Trophoblast cell (in vitro differentiated cells and primary cell): ENCODE results near the gene RGS16.

Source experiments
- DNase-seq, 2 donors: peaks; one replicate each; pipeline ENCODE4 v3.0.0-alpha.2; 2016
- H2AFZ ChIP-seq: 2 replicates; pipeline ENCODE4 v1.6.1; 2013; ENCODE audit warnings: low read length, moderate library complexity, mild to moderate bottlenecking; ENCODE audit not compliant: insufficient read depth, poor library complexity
- H2AK5ac ChIP-seq: 2 replicates; pipeline ENCODE4 v1.6.1; 2013; ENCODE audit warnings: mild to moderate bottlenecking, low read length
- H2BK120ac ChIP-seq: 2 replicates; pipeline ENCODE4 v1.6.1; 2013; ENCODE audit warnings: low read length, mild to moderate bottlenecking, moderate library complexity; ENCODE audit not compliant: insufficient read depth, poor library complexity
- H2BK12ac ChIP-seq: 2 replicates; pipeline ENCODE4 v1.6.1; 2013; ENCODE audit warnings: mild to moderate bottlenecking, low read length, moderate library complexity
- H2BK5ac ChIP-seq: 2 replicates; pipeline ENCODE4 v1.6.1; 2013; ENCODE audit warnings: low read length, low read depth, moderate library complexity, mild to moderate bottlenecking; ENCODE audit not compliant: poor library complexity
- H3K14ac ChIP-seq: 2 replicates; pipeline ENCODE4 v1.6.1; 2013; ENCODE audit warnings: mild to moderate bottlenecking, low read length
- H3K18ac ChIP-seq: 2 replicates; pipeline ENCODE4 v1.6.1; 2013; ENCODE audit warnings: mild to moderate bottlenecking, low read length
- H3K23ac ChIP-seq: 2 replicates; pipeline ENCODE4 v1.6.1; 2013; ENCODE audit warnings: low read length
- H3K27ac ChIP-seq: 2 replicates; pipeline ENCODE4 v1.5.1; 2013; ENCODE audit warnings: low read depth, mild to moderate bottlenecking, inconsistent platforms, low read length, moderate library complexity
- H3K27me3 ChIP-seq: 2 replicates; pipeline ENCODE4 v1.6.1; 2013; ENCODE audit warnings: inconsistent platforms, mild to moderate bottlenecking, low read length, moderate library complexity; ENCODE audit not compliant: insufficient read depth
- H3K36me3 ChIP-seq, 2 experiments: 1 replicate in 1 of 2; 2 replicates in 1 of 2; pipeline ENCODE4 v1.6.1; 2013; ENCODE audit warnings: low read length in 2 of 2, mild to moderate bottlenecking in 2 of 2, moderate library complexity in 1 of 2; ENCODE audit not compliant: insufficient read depth in 2 of 2, control insufficient read depth in 1 of 2
- H3K4ac ChIP-seq: 2 replicates; pipeline ENCODE4 v1.6.1; 2013; ENCODE audit warnings: low read depth, mild to moderate bottlenecking, low read length, moderate library complexity
- H3K4me1 ChIP-seq, 2 experiments: 1 replicate in 1 of 2; 2 replicates in 1 of 2; pipeline ENCODE4 v1.6.1; 2013; ENCODE audit warnings: low read length in 2 of 2, mild to moderate bottlenecking in 2 of 2, moderate library complexity in 1 of 2; ENCODE audit not compliant: insufficient read depth in 2 of 2, control insufficient read depth in 1 of 2
- H3K4me2 ChIP-seq: 2 replicates; pipeline ENCODE4 v1.6.1; 2013; ENCODE audit warnings: inconsistent platforms, mild to moderate bottlenecking, low read length, moderate library complexity
- H3K4me3 ChIP-seq: 2 replicates; pipeline ENCODE4 v1.5.1; 2013; ENCODE audit warnings: mild to moderate bottlenecking, low read depth, low read length, inconsistent platforms
- H3K79me1 ChIP-seq: one replicate; pipeline ENCODE4 v1.6.1; 2013; ENCODE audit warnings: low read length
- H3K79me2 ChIP-seq: 2 replicates; pipeline ENCODE4 v1.6.1; 2013; ENCODE audit warnings: low read length, mild to moderate bottlenecking; ENCODE audit not compliant: control insufficient read depth, insufficient read depth, poor library complexity
- H3K9ac ChIP-seq: 2 replicates; pipeline ENCODE4 v1.6.1; 2013; ENCODE audit warnings: mild to moderate bottlenecking, low read length
- H3K9me3 ChIP-seq: 2 replicates; pipeline ENCODE4 v1.6.1; 2013; ENCODE audit warnings: low read depth, mild to moderate bottlenecking, control low read depth, inconsistent platforms, low read length; ENCODE audit not compliant: insufficient read depth
- H4K12ac ChIP-seq: 2 replicates; pipeline ENCODE4 v1.6.1; 2013; ENCODE audit warnings: low read depth, mild to moderate bottlenecking, low read length, moderate library complexity
- H4K8ac ChIP-seq: 2 replicates; pipeline ENCODE4 v1.6.1; 2013; ENCODE audit warnings: low read depth, mild to moderate bottlenecking, low read length, moderate library complexity
- H4K91ac ChIP-seq: one replicate; pipeline ENCODE4 v1.6.1; 2013; ENCODE audit warnings: low read depth, mild to moderate bottlenecking, low read length, moderate library complexity
- WGBS: extraction: QIAGEN DNeasy Blood & Tissue Kit; methylation state at CpG from one replicate; pipeline ENCODE4 v1.1.7; 2013; ENCODE audit warnings: missing lambda C conversion rate; ENCODE audit not compliant: insufficient read length, insufficient coverage; ENCODE audit errors: extremely low coverage; 5-methylcytosine and 5-hydroxymethylcytosine counted together

The RGS16 gene

DNA sequence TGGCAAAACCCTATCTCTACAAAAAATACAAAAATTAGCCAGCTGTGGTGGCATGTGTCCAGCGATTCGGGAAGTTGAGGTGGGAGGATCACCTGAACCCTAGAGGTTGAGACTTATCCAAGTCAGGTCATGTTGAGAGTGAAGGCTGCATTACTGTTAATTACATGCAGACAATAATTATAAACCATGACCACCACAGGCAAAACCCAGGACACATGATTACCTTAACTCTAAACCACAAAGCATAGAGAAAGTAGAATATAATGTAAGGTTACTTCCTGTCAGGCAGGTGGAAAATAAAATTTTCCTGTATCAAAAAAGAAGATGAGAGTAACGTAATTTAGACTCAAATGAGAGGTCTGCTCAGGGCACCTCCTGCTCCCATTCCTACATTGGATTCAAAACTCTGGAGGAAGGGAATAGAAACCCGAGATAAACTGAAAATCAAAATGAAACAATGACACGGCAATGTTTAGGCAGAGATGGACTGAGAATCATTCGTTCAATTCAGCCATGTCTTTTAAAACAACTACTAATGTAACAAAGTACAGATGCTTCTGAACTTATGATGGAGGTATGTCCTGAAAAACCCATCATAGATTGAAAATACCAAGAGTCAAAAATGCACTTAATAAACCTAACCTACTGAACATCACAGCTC, 46.6 kb upstream of the RGS16 start:
- Histone ChIP-seq H2BK5ac (no peak overlapping the region), H3K4me1 (no peaks in the 10 kb centered on the region), H3K79me2 (no peaks in the 10 kb centered on the region), H3K9me3 (no peaks in the 10 kb centered on the region), H3K27me3 (no peaks in the 10 kb centered on the region), H3K23ac (no peak overlapping the region), H2AK5ac (no peak overlapping the region), H3K18ac (no peak overlapping the region), H4K91ac (no peak overlapping the region), H4K12ac (no peak overlapping the region), H2BK120ac (no peak overlapping the region), H3K9ac (no peak overlapping the region), H3K4me3 (no peak overlapping the region), H4K8ac (no peak overlapping the region), H3K4me2 (no peak overlapping the region), H3K36me3 (no peaks in the 10 kb centered on the region), H3K79me1 (peaks cover 2% of the 10 kb centered on the region), H2AFZ (no peak overlapping the region), H3K14ac (no peak overlapping the region), H2BK12ac (no peak overlapping the region), H3K4ac (no peak overlapping the region), H3K27ac (no peak overlapping the region)
- DNase-seq = no peak
- no CpG with 5 or more reads among the region's 6 CpGs for WGBS

DNA sequence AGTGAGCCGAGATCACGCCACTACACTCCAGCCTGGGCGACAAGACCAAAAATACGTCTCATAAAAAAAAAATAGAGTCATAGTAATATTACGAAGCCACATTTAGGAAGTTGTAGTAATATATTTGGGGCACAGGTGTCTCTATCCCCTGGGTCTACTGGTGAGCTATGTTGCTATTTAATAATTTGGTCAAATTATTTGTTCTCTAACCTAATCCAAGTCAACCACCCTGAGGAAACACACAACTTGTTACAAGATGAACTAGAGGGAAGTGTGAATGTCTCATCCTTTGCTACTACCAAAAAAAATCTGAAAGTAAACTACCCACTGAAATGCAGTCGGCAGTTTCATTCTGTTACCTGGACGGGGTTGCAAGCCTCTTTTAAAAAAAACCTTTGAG, 44.9 kb upstream of the RGS16 start:
- H2AK5ac ChIP-seq = no peak overlapping the region
- no peak for DNase-seq
- no peak overlapping the region for H3K23ac ChIP-seq
- no peak overlapping the region for H3K27ac ChIP-seq
- no peaks in the 10 kb centered on the region for H3K4me1 ChIP-seq
- no peak overlapping the region for H3K18ac ChIP-seq
- H3K9ac ChIP-seq = no peak overlapping the region
- H2BK120ac ChIP-seq = no peak overlapping the region
- H3K14ac ChIP-seq = no peak overlapping the region
- no peak overlapping the region for H4K12ac ChIP-seq
- H3K4ac ChIP-seq = no peak overlapping the region
- H3K27me3 ChIP-seq = no peaks in the 10 kb centered on the region
- no peaks in the 10 kb centered on the region for H3K79me2 ChIP-seq
- H3K36me3 ChIP-seq = no peaks in the 10 kb centered on the region
- no peak overlapping the region for H4K91ac ChIP-seq
- no peak overlapping the region for H3K4me2 ChIP-seq
- no peak overlapping the region for H3K4me3 ChIP-seq
- WGBS = no CpG with 5 or more reads among the region's 7 CpGs
- H2BK12ac ChIP-seq = no peak overlapping the region
- H3K79me1 ChIP-seq = peaks cover 2% of the 10 kb centered on the region
- H2BK5ac ChIP-seq = no peak overlapping the region
- no peak overlapping the region for H2AFZ ChIP-seq
- no peaks in the 10 kb centered on the region for H3K9me3 ChIP-seq
- no peak overlapping the region for H4K8ac ChIP-seq

GRCh38 chr1:182646739-182647138, 42.5 kb upstream of the RGS16 start:
- H3K23ac ChIP-seq = no peak overlapping the region
- H3K14ac ChIP-seq = no peak overlapping the region
- no peak overlapping the region for H2BK12ac ChIP-seq
- no peak overlapping the region for H2AK5ac ChIP-seq
- no peaks in the 10 kb centered on the region for H3K36me3 ChIP-seq
- H4K12ac ChIP-seq = no peak overlapping the region
- H3K4me2 ChIP-seq = no peak overlapping the region
- H3K9ac ChIP-seq = no peak overlapping the region
- H3K79me1 ChIP-seq = peaks cover 16% of the 10 kb centered on the region
- H4K8ac ChIP-seq = no peak overlapping the region
- no peak overlapping the region for H2AFZ ChIP-seq
- no peak overlapping the region for H2BK120ac ChIP-seq
- no peak overlapping the region for H4K91ac ChIP-seq
- no peak overlapping the region for H3K4ac ChIP-seq
- H3K27ac ChIP-seq = no peak overlapping the region
- H3K27me3 ChIP-seq = no peaks in the 10 kb centered on the region
- H2BK5ac ChIP-seq = no peak overlapping the region
- H3K18ac ChIP-seq = no peak overlapping the region
- no peaks in the 10 kb centered on the region for H3K79me2 ChIP-seq
- H3K4me1 ChIP-seq = peaks cover 0 to 5% of the 10 kb centered on the region in 2 experiments
- no peak overlapping the region for H3K4me3 ChIP-seq
- DNase-seq = no peak
- no peaks in the 10 kb centered on the region for H3K9me3 ChIP-seq
- WGBS = no CpG with 5 or more reads among the region's 2 CpGs

GRCh38 chr1:182644886-182645285, 40.7 kb upstream of the RGS16 start:
- no CpG with 5 or more reads among the region's 4 CpGs for WGBS

More at GRCh38 chr1:182644886-182645285, 40.7 kb upstream of the RGS16 start:
- Histone ChIP-seq H3K4me2 (no peak overlapping the region), H2BK5ac (no peak overlapping the region), H3K9me3 (no peaks in the 10 kb centered on the region), H4K12ac (no peak overlapping the region), H3K79me1 (peaks cover 16% of the 10 kb centered on the region), H2AFZ (no peak overlapping the region), H3K4me1 (peaks cover 0 to 5% of the 10 kb centered on the region in 2 experiments), H3K23ac (no peak overlapping the region), H2AK5ac (peak overlapping the region; percentile 12), H2BK120ac (no peak overlapping the region), H3K9ac (no peak overlapping the region), H3K4me3 (no peak overlapping the region), H4K91ac (peak overlapping the region; percentile 1), H2BK12ac (peak overlapping the region; percentile 3), H4K8ac (no peak overlapping the region), H3K14ac (no peak overlapping the region), H3K4ac (no peak overlapping the region), H3K79me2 (no peaks in the 10 kb centered on the region), H3K18ac (no peak overlapping the region), H3K36me3 (no peaks in the 10 kb centered on the region), H3K27ac (no peak overlapping the region), H3K27me3 (no peaks in the 10 kb centered on the region)
- no peak for DNase-seq
